ENCODE results near the gene DOK5.

DOK5 gene

DNA sequence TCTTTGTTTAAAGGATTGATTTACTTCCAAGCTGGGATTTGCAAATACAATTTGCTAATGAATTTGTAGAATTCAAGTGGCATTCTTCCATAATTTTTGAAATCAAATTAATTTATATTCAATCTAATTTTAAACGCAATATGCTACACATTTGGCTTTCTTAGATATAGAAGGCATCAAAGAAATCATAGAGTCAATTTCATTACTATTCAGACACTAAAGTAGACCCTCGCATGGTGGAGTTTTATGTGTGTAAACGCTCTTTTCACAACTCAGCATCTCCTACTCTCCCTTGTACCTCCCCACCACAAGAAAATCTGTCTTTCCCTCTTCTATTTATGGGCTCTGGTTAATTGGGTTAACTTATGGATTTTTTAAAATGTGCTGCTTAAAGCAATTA is 144.3 kb downstream of the DOK5 start:
- no peak for DNase-seq

GRCh38 chr20:54620611-54621010 is 145.2 kb downstream of the DOK5 start:
- DNase-seq = no peak

DNA sequence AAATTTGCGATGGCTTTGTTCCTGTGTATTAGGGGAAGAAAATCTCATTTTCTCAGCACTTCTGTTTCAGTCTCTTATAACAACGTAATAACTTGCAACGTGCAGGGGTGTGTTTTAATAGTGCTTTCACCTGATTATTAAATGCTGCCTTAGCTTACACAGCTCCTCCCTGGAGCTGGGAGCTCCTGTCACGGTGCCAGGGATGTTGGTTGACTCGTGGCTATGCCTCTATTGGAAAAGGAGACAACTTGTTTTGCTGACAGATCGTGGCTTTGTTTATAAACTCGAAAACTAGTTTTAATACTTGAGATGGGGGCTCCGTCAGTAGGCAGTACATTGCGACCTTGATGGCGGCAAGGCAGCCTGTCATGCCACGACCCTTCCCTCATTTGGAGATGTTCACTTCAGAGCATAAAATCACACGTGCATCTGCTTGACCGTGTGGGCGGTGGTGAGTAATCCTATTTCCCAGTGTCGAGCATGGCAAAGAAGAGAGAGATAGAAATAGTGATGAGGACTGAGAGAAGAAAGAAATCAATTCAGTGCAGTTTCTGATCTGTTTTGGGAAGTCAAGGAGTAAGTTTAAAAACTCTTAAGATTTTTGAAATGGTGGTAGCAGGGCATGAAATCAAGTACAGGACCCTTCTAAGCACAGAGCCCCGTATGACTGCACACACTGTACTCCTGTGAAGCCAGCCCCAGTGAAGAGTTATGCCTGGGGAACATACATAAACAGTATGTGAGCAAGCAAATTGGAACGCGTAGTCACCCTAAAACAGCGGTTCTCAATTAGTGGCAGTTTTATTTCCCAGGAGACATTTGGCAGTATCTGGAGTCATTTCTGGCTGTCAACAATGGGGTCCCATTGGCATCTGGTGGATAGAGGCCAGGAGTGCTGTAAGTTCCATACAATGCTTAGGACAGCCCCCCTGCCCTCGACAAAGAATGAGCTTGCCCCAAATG is 147.2 kb downstream of the DOK5 start:
- DNase-seq = no peak

GRCh38 chr20:54623991-54624569 is 148.7 kb downstream of the DOK5 start:
- no peak for DNase-seq

DNA sequence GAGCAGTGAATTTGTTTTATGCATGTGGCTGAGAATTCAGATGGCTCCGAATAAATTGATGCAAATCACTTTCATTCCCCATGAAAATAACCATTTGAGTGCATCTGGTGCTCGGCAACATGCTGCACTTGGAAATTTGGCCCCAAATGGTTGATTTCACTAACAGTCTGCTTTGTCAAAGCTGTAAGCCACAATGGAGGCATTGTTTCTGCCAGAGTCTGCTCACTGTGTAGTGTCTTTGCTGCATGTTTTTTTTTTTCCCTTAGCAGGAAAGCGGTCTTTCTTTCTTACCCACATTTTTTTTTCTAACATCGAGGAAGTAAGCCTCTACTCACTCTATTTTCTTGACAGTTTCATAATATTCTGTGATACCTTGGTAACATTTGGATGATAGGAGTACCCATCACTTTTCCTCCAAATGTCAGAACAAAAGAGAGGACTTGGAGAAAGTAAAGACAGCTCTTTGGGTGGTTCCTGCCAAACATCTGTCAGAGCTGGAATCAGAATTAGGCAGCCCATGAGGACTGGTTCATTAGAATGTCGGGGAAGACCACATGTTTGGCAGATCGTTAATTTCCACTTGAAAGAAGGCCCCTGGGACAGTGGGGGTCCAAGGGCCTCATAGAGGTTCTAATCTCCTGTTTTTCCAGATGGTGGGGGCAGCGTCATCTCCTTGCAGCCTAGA is 149.5 kb downstream of the DOK5 start:
- DNase-seq = no peak

- DNase-seq = no peak
These were observed 150.1 kb downstream of the DOK5 start for GRCh38 chr20:54625497-54625896.

DNA sequence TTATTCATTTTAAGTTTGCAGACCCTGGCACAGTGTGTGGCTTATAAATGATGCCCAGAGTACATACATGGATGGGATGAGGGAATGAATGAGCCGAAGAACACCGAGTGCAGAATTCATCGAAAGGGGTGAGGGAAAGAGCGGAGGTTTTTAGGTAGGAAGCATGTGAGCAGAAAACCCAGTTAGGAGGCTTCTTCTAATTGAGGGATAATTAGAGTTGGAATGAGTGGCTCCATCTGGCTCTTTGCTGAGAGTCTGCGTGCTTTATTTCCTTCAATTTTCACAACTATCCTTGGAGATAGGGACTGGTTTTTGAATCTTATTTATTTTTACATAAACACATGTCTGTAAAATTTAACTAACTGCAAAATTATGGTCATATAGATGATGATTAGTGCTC is 150.7 kb downstream of the DOK5 start:
- no peak for DNase-seq

GRCh38 chr20:54629632-54630031 is 154.2 kb downstream of the DOK5 start:
- no peak for DNase-seq

GRCh38 chr20:54630582-54630981 is 155.2 kb downstream of the DOK5 start:
- no peak for DNase-seq

- DNase-seq = no peak
These were observed 155.7 kb downstream of the DOK5 start for GRCh38 chr20:54631059-54631458.

GRCh38 chr20:54633374-54634355 is 158.3 kb downstream of the DOK5 start:
- no peak for DNase-seq

- DNase-seq = no peak
These were observed 161.2 kb downstream of the DOK5 start for GRCh38 chr20:54636575-54636974.

DNA sequence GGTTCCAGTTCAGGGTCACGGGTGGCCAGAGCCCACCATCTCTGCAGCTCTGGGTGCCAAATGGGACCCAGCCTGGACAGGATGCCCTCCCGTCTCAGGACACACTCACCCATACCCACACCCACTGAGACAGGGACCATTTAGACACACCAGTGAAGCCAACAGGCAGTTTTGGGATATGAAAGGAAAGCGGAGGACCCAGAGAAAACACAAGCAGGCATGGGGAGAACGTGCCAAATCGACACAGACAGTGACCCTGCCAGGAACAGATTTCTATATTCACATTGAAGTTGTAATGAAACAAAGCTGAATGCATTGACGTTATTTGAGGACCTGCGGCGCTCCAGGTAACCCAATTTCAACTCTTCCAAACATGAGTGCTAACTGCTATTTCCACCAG is 164.5 kb downstream of the DOK5 start:
- DNase-seq = no peak

- DNase-seq = no peak
These were observed 165.4 kb downstream of the DOK5 start for GRCh38 chr20:54640800-54641199.

DNA sequence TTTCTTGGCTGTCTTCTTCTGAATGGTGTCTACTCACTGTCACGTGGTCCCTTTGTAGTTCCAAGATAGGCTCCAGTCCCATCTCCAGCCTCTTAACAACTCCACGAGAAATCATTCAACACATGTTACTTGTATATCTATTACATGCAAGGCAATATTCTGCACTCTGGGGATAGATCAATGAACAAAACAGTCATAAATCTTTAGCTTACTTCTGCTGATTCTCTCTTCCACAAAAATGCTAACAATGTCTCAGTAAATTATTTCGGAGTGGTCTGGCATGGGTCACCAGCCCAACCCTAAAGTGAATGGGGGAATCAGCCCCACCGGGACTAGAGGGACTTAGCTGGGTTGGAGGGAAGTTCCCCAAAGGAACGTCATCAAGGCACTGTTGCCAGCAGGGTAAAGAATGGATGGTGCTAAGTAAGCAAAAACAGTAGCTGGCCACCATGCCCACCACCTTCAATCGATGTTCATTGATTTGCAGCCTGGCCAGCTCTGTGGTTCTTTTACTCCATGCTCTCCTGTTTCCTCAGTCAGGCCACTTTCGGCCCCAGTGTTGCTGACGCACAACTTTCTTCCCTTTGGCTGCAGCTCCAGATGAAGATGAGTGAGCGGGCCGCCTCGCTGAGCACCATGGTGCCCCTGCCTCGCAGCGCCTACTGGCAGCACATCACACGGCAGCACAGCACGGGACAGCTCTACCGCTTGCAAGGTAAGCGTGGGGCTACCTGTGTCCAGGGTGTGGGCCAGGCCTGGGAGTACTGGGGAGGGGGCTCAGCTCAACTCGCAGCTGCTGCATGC is 167.7 kb downstream of the DOK5 start:
- no peak for DNase-seq

GRCh38 chr20:54643761-54644160 is 168.4 kb downstream of the DOK5 start:
- no peak for DNase-seq

GRCh38 chr20:54645445-54646155 is 170.2 kb downstream of the DOK5 start:
- DNase-seq = no peak

GRCh38 chr20:54646156-54646517 is 170.7 kb downstream of the DOK5 start:
- DNase-seq = no peak

DNA sequence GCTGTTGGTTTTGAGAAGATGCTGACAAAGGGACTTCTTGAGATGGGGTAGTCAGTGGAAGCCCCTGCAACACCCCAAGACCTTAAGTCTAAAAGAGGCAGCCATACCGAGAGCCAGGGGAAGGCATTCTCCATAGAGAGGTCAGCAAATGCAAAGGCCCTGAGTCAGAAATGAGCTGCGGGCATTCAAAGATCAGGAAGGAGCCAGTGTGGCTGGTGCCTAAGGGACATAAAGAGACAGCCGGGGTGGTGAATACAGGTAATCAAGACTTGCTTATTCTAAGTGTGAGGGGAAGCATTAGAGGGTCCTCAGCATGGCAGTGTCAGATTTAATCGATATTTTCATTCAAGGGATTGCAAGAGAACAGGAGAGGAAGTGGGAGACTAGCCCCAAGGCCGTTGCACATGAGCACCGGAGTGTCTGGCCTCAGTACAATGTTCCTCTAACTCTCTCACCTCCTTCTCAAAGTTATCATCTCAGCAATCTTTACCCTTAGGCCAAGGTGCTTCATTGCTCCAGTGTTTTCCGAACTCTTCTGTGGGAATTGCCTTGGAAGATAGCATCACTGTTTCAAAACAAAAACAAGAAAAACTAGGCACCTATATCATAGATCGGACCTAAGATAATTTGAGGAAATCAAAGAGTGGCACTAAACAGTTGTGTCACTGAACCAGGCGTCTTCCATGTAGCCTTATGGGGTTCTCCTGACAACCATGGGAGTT is 173.2 kb downstream of the DOK5 start:
- no peak for DNase-seq

GRCh38 chr20:54649511-54649962 is 174.1 kb downstream of the DOK5 start:
- DNase-seq = peak; percentile 79 to 82

All from SHP77 (cell line).